Femur (tissue), 1 donor: ENCODE results near the gene OR10H3.
"Not testable (repeated sequence)": the region's sequence is repeated elsewhere in the genome, so short reads cannot be mapped to it uniquely, and the experiment has no call there.

Source experiments
- DNase-seq: peaks from one replicate; pipeline ENCODE4 v3.0.0-alpha.2; 2017

OR10H3 gene

DNA sequence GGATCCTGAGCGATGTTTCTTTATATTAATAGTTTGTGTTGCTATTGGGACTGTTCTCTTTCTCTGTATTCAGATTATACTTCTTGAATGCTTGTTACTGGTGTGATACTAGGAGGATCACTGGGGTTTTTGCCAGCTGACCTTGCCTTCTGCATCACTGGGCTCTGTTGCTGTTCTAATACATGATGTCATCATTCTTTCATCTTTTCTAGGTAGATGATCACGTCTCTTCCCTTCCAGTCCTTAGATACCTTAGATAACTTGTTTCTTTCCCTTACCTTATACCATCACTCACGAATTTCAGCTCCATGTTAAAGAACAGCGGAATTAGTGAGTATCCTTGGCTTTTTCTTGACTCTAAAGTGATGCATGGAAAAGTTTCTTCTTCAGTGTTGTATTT is at the start of gene OR10H3:
Gene OR10H3 (plus strand): TSS at position 264 of the 400 bp plus-strand sequence. CDS start 3,408 bp downstream, outside the sequence.
- no peak for DNase-seq

DNA sequence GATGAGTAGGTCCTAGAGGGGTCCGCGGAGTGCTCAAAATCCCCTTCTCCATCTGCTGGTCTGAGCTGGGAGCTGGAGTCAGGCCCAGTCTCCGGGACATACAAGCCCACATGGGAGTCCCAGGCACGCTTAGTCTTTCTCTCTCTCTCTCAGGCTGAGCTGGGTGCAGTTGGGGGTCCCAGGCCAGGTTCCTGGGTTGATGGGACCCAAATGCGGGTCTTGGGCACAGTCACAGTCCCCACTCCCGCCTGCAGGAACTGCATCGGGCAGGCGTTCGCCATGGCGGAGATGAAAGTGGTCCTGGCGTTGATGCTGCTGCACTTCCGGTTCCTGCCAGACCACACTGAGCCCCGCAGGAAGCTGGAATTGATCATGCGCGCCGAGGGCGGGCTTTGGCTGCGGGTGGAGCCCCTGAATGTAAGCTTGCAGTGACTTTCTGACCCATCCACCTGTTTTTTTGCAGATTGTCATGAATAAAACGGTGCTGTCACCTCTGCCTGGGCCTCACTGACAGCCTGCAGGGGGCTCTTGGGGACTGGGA is 41.1 kb upstream of the OR10H3 start:
- no peak for DNase-seq

GRCh38 chr19:15701757-15702533 is 35.8 kb upstream of the OR10H3 start:
- peak; percentile 26 for DNase-seq

DNA sequence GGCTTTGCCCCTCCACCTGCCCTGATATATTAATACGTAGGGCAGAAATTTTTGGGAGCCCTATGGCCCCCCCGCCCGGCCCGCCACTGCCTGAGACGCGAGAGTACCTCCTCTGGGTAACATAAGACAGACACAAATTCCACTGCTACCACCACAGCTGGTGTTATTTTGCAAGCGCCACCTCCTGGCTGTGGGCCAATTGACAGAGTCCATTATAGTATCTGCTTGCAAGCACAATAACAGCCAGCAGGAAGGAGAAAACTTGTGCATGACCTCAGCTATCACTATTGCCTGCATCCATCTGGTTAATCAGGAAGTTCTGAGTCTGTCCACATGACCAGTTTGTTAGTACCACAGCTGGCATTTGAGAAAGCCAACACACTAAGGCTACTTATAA is 35.3 kb upstream of the OR10H3 start:
- DNase-seq = peak; percentile 80

- DNase-seq = no peak
These were observed 23.1 kb upstream of the OR10H3 start for GRCh38 chr19:15714638-15715037.

- no peak for DNase-seq
These were observed 22.1 kb upstream of the OR10H3 start for GRCh38 chr19:15715642-15716041.

DNA sequence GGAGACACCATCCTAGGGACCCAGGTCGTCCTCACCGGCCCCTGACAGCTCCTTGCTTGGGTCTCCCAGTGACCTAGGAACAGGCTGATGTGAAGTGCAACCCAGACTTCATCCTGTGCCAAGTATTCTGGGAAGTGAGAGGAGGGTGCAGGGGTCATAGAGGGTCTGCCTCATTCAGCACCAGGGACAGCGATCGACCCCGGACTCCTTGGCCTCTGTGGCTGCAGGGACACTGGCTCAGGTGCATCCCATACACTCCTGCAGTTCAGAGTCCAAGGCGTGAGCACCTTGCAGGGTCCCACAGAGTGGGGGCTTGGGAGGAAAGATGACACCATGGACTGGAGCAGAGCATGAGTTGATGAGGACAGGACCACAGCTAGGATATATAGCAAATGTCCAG is 20.0 kb upstream of the OR10H3 start:
- no peak for DNase-seq

DNA sequence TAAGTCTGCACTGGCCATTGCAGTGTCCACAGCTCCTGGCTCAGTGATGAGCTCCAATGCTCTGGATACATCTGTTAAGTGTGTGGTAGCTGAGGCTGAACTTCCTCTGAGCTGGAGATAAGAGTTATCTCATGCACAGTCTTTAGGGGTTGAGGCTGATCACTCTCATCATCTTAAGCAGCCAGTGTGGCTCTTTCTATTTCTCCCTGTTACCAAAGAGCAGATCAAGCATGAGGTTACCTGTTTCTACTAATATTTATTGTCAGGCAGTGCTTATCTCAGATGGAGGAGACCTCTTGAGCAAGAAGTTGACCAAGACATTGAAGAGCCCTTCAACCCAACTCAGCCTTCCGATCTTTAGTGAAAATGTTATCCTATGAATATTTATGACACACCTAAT is 16.5 kb upstream of the OR10H3 start:
- no peak for DNase-seq

DNA sequence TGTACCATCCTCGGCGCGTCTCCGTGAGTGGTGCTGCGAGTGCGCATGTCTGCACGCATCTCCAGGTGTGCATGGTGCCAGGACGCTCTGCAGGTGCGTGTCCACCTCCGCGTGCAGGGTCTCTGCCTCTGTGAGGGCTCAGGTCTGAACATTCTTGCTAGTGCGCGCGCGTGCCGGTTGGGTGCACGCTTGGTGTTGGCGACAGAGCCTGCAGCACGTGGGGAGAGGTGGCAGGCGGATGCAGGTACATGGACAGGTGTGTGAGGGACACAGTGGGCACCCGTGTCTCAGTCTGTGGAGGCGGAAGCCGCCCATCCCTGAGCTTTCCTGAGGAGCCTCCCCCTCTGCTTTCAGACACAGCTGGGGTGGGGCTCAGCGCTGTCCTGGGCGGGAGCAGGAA is 14.8 kb upstream of the OR10H3 start:
- DNase-seq = no peak

DNA sequence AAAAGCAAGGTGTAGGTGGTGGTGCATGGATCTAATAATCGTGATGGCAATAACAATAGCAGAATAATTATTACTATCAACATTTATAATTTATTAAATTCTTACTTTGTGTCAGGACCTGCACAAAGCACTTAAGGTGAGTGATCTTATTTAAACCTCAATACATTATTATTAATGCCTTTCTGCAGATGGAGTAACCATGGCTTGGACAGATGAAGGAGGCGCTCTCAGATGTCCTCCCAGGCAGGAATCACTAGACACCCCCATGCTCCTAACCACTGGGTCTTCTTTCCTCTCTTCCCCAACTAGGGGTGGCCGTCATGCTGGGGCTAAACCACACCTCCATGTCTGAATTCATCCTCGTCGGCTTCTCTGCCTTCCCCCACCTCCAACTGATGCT is 10.1 kb upstream of the OR10H3 start, which contains the start of gene OR10H2:
Gene OR10H2 (plus strand): TSS at position 301 of the 400 bp plus-strand sequence. CDS start 20 bp downstream, at position 321.
- no peak for DNase-seq

DNA sequence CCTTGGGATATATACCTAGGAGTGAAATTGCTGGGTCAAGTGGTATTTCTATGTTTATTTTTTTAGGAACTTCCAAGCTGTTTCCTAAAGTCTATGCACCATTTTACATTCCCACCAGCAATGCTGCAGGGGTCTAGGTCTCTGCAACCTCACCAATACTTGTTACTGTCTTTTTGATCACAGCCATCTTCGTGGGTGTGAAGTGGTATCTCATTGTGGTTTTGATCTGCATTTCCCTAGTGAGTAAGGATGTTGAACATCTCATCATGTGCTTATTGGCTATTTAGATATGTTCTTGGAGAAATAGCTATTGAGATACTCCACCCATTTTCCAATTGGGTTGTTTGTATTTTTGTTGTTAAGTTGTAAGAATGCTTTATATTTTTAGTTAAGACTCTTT is 7.2 kb upstream of the OR10H3 start:
- DNase-seq = no peak

- DNase-seq = no peak
These were observed 5.4 kb upstream of the OR10H3 start for GRCh38 chr19:15732388-15732787.

- DNase-seq = no peak
These were observed 3.9 kb upstream of the OR10H3 start for GRCh38 chr19:15733895-15734294.

- DNase-seq = no peak
These were observed 3.0 kb downstream of the OR10H3 start for GRCh38 chr19:15740785-15741184.

DNA sequence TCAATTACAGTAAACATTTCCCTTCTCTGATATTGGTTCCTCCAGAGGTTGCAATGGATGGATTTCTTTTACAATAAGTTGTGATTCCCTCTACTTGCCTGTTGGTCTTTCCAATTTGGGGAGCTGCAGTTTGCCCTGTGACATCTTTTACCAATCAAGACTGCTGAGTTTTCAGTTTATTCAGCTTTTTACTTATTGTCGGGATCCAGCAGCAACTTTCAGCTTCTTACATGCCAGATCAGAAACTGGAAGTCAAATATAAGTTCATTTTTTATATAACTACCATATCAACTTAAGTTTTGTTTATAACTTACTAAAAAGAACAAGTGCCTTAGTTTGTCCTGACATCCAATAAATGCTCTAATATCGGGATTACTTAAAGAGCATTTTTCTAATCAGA is 10.5 kb downstream of the OR10H3 start:
- no peak for DNase-seq

DNA sequence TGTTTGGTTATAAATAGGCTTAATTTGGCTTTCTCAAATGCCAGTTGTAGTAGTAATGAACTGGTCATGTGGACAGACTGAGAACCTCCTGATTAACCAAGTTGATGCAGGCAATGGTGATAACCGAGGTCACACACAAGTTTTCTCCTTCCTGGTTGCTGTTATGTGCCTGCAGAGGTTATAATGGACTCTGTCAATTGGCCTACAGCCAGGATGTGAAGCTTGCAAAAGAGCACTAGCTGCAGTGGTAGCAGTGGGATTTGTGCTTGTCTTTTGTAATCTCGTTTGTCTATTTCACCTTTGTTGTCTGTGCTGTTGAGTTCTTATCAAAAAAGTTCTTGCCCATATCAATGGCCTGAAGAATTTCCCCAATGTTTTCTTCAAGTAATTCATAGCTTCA is 20.6 kb downstream of the OR10H3 start:
- DNase-seq = no peak

GRCh38 chr19:15759962-15760565 is 22.3 kb downstream of the OR10H3 start:
- DNase-seq = no peak

DNA sequence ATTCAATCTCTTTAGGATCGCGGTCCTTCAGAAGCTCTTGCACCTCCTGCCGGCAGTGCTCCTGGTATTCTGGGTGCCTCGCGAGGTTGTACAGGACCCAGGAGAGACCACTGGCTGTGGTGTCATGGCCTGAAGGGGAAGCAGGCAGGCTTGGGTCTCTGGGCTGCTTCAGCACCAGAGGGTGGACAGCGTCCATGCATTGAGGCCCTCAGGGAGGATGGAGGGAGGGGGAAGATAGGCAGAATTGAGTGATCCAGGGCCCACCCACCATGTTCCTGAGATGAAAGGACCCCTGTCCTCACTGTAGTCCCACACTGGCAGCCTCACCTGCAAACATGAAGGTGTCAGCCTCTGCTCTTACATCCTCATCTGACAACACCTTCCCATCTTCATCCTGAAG is 31.8 kb downstream of the OR10H3 start:
- no peak for DNase-seq

DNA sequence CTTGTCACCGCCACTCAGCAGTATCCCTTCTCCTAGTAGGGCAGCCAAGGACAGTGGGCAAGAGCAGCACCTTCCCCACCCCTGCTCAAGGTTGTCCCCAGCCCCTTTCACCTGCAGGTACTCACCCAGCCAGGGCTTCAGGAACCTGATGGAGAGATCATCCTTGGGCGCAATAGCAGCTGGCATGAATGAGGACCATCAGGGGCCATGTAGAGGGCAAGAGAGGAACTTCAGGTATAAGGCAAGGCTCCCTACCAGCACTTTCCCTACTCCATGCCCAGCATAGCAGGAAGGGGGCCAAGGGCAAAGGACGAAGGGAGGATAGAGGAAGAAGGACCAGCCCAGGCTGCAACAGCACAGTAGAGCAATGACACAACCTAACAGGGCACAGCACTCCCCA is 36.4 kb downstream of the OR10H3 start:
- DNase-seq = not testable (repeated sequence)

- no peak for DNase-seq
These were observed 37.5 kb downstream of the OR10H3 start for GRCh38 chr19:15775249-15775648.

DNA sequence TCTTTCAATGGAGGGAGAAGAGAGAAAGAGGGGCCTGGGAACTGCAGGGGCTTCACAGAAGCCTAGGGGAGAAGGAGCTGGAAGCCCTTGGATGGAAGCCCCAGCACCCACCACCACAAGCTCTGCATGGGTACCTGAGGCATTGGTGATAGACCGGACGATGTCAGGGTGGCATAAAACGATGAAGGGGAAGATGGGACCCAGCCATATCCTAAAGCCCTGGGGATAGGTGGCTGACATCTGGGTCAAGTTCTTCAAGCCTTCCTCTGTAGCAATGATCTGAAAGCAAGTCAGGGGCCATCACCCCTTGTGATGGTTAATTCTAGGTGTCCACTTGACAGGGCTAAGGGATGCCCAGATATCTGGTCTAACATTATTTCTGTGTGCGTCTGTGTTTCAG is 38.5 kb downstream of the OR10H3 start:
- DNase-seq = no peak

DNA sequence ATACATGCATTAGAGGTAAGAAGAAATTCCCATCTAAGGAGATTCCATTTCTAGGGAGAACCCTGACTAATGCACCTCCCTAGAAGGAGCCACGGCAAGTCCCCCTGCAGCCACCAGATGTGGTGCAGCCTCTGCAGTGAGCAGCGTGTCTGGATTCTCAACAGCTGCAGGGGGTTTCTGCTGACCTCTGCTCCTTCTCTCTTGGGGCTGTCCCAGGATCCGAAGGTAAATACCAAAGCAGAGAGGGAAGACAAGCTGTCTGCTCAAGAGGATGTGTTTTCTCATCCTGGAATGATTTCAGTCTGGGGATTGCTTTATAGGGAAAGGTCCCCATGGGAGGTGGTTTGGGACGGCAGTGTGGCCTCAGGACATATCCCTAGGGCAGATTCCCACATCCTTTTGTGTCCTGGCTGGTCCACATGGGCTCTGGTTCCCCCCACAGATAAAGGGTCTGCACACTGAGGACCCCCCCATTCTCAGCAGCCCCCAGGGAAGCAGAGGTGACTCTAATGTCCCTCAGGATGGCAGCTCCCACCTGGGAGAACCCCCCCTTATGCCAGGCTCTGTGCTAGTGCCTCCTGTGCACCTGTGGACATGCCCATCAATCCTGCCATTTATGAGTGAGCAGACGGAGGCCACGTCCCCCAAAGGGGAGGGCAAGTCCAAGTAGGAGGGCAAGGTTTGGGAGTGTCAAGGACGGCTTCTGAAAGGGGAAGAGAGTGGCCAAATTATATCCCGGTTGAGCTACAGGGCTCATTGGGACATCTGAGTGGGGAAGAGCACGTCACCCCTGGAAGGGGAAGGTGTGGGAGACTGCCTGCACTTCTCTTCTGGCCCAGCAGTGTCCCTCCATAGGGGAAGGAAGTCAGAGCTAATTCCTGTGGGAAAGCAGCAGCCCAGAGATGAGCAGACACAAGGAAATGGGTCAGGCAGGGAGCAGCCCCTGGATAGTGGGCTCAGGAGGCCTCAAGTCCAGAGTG is 39.5 kb downstream of the OR10H3 start:
- no peak for DNase-seq
